ENCODE data around the gene DCDC2C.

The DCDC2C gene

GRCh38 chr2:3665886-3666612 is 37.3 kb upstream of the DCDC2C start:
- TF ChIP-seq GATA3 (IDR thresholded peaks at IDR 0.05; ENCODE audit: low read depth, low read length) (no peak), GATA2 (IDR thresholded peaks at IDR 0.05; ENCODE audit: low read depth, low read length) (no peak)

- TF ChIP-seq GATA2 (IDR thresholded peaks at IDR 0.05; ENCODE audit: low read depth, low read length) (no peak), GATA3 (IDR thresholded peaks at IDR 0.05; ENCODE audit: low read depth, low read length) (no peak)
Observed at GRCh38 chr2:3666613-3666975, 36.8 kb upstream of the DCDC2C start.

GRCh38 chr2:3667151-3667631 is 36.2 kb upstream of the DCDC2C start:
- no peak for TF ChIP-seq GATA3 (IDR thresholded peaks at IDR 0.05; ENCODE audit: low read depth, low read length)
- no peak for TF ChIP-seq GATA2 (IDR thresholded peaks at IDR 0.05; ENCODE audit: low read depth, low read length)

- no peak for TF ChIP-seq GATA3 (IDR thresholded peaks at IDR 0.05; ENCODE audit: low read depth, low read length)
- TF ChIP-seq GATA2 (IDR thresholded peaks at IDR 0.05; ENCODE audit: low read depth, low read length), result no peak
Observed at GRCh38 chr2:3669656-3670055, 33.7 kb upstream of the DCDC2C start.

GRCh38 chr2:3670376-3670775 is 33.0 kb upstream of the DCDC2C start:
- no peak for TF ChIP-seq GATA3 (IDR thresholded peaks at IDR 0.05; ENCODE audit: low read depth, low read length)
- no peak for TF ChIP-seq GATA2 (IDR thresholded peaks at IDR 0.05; ENCODE audit: low read depth, low read length)

- TF ChIP-seq GATA2 (IDR thresholded peaks at IDR 0.05; ENCODE audit: low read depth, low read length) (no peak), GATA3 (IDR thresholded peaks at IDR 0.05; ENCODE audit: low read depth, low read length) (no peak)
Observed at GRCh38 chr2:3670941-3671340, 32.4 kb upstream of the DCDC2C start.

- TF ChIP-seq GATA2 (IDR thresholded peaks at IDR 0.05; ENCODE audit: low read depth, low read length) (no peak), GATA3 (IDR thresholded peaks at IDR 0.05; ENCODE audit: low read depth, low read length) (no peak)
Observed at GRCh38 chr2:3672861-3673678, 30.3 kb upstream of the DCDC2C start.

GRCh38 chr2:3674066-3674845 is 29.1 kb upstream of the DCDC2C start:
- TF ChIP-seq GATA2 (IDR thresholded peaks at IDR 0.05; ENCODE audit: low read depth, low read length) (no peak), GATA3 (IDR thresholded peaks at IDR 0.05; ENCODE audit: low read depth, low read length) (no peak)

- TF ChIP-seq GATA2 (IDR thresholded peaks at IDR 0.05; ENCODE audit: low read depth, low read length), result no peak
- TF ChIP-seq GATA3 (IDR thresholded peaks at IDR 0.05; ENCODE audit: low read depth, low read length), result no peak
Observed at GRCh38 chr2:3675687-3676086, 27.7 kb upstream of the DCDC2C start.

- no peak for TF ChIP-seq GATA3 (IDR thresholded peaks at IDR 0.05; ENCODE audit: low read depth, low read length)
- no peak for TF ChIP-seq GATA2 (IDR thresholded peaks at IDR 0.05; ENCODE audit: low read depth, low read length)
Observed at GRCh38 chr2:3677436-3677835, 25.9 kb upstream of the DCDC2C start.

- no peak for TF ChIP-seq GATA2 (IDR thresholded peaks at IDR 0.05; ENCODE audit: low read depth, low read length)
- no peak for TF ChIP-seq GATA3 (IDR thresholded peaks at IDR 0.05; ENCODE audit: low read depth, low read length)
Observed at GRCh38 chr2:3678212-3678611, 25.2 kb upstream of the DCDC2C start.

GRCh38 chr2:3679180-3679579 is 24.2 kb upstream of the DCDC2C start:
- no peak for TF ChIP-seq GATA3 (IDR thresholded peaks at IDR 0.05; ENCODE audit: low read depth, low read length)
- no peak for TF ChIP-seq GATA2 (IDR thresholded peaks at IDR 0.05; ENCODE audit: low read depth, low read length)

GRCh38 chr2:3679616-3680393 is 23.6 kb upstream of the DCDC2C start:
- TF ChIP-seq GATA3 (IDR thresholded peaks at IDR 0.05; ENCODE audit: low read depth, low read length), result no peak

Data from SH-SY5Y (cell line).